Measurements from ENCODE around the gene GLS. TPM values are rescaled to one million over a fixed set of nuclear protein-coding genes. Genes with fewer than 3 reads are reported as not detected.
A peak's percentile ranks its signal among the peaks of the same experiment; 100 is the strongest.
"Not testable (repeated sequence)": the region's sequence is repeated elsewhere in the genome, so short reads cannot be mapped to it uniquely, and the experiment has no call there.

GLS gene
- total RNA-seq, 2 donors from 2014 or later = 415 to 476 TPM

DNA sequence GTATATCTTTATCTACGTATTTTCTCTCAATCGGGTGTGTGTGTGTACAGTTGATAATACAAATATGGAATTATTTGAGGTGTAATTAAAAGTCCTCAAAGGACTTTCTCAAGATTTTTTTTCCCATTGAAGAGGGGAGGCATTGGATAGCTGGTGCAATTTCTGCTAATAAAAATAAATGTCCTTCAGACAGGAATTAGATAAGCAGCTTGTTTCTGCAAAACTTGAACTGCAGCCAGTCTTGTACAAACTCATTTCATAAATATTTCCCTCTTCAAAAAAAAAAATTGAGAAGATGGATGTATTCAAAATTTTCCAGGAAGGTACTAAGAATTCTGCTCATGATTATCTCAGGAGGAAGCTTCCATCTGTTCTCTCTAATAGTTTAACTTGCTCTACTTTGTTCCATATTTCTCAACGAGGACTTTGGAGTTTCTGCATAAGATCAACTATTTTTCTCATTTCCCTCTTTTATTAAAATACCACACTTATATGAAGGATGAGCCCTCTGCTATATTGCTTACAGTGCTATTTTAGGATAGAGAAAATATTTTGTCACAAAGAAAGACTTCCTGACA lies 33.0 kb upstream of the GLS start:
- DNase-seq (ENCODE audit: low spot score) (no peak), ATAC-seq (ENCODE audit: insufficient number of reproducible peaks, low FRiP score, low read depth) (no peak)
- H3K9me3 ChIP-seq = no peaks in the 10 kb centered on the region
- H3K36me3 ChIP-seq = no peaks in the 10 kb centered on the region
- no peak overlapping the region for H3K27ac ChIP-seq
- H3K27me3 ChIP-seq (replicated peaks; ENCODE audit: insufficient read depth) = no peaks in the 10 kb centered on the region
- H3K4me1 ChIP-seq (ENCODE audit: control insufficient read depth in 1 of 2, low read depth in 2 of 2) = peaks cover 17 to 33% of the 10 kb centered on the region in 2 donors
- H3K4me3 ChIP-seq = no peak overlapping the region
- no peak for TF ChIP-seq CTCF (IDR thresholded peaks at IDR 0.05)

DNA sequence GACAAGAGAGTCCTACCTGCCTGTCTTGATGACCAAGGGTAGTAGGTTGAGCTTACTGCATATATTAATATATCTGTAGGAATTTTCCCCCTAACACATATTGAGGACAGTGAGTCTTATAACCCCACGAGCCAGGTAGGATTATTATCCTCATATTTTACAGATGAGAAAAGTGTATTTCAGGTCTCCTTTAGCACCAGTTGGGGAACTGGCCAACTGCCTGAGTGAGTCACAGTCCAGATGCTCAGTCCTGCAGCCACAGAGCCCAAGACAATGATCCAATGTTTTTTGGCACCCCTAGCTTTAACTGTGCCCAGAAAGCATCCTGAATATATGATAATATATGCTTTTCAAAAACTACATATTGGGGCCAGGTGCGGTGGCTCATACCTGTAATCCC lies 30.8 kb upstream of the GLS start:
- no peak overlapping the region for H3K4me3 ChIP-seq
- no peak overlapping the region for H3K27ac ChIP-seq
- no peaks in the 10 kb centered on the region for H3K9me3 ChIP-seq
- no peak for ATAC-seq (ENCODE audit: insufficient number of reproducible peaks, low FRiP score, low read depth)
- TF ChIP-seq CTCF (IDR thresholded peaks at IDR 0.05) = no peak
- H3K36me3 ChIP-seq = no peaks in the 10 kb centered on the region
- H3K27me3 ChIP-seq (replicated peaks; ENCODE audit: insufficient read depth) = no peaks in the 10 kb centered on the region
- DNase-seq (ENCODE audit: low spot score) = peak; percentile 31
- H3K4me1 ChIP-seq (ENCODE audit: control insufficient read depth in 1 of 2, low read depth in 2 of 2) = peaks cover 24 to 49% of the 10 kb centered on the region in 2 donors

- not testable (repeated sequence) for H3K36me3 ChIP-seq; DNase-seq (ENCODE audit: low spot score); ATAC-seq (ENCODE audit: insufficient number of reproducible peaks, low FRiP score, low read depth); H3K9me3 ChIP-seq; H3K27ac ChIP-seq; H3K27me3 ChIP-seq (replicated peaks; ENCODE audit: insufficient read depth); H3K4me3 ChIP-seq
- H3K4me1 ChIP-seq (ENCODE audit: control insufficient read depth in 1 of 2, low read depth in 2 of 2) = peaks cover 19 to 46% of the 10 kb centered on the region in 2 donors
Measured at GRCh38 chr2:190853022-190853421, 27.6 kb upstream of the GLS start.

DNA sequence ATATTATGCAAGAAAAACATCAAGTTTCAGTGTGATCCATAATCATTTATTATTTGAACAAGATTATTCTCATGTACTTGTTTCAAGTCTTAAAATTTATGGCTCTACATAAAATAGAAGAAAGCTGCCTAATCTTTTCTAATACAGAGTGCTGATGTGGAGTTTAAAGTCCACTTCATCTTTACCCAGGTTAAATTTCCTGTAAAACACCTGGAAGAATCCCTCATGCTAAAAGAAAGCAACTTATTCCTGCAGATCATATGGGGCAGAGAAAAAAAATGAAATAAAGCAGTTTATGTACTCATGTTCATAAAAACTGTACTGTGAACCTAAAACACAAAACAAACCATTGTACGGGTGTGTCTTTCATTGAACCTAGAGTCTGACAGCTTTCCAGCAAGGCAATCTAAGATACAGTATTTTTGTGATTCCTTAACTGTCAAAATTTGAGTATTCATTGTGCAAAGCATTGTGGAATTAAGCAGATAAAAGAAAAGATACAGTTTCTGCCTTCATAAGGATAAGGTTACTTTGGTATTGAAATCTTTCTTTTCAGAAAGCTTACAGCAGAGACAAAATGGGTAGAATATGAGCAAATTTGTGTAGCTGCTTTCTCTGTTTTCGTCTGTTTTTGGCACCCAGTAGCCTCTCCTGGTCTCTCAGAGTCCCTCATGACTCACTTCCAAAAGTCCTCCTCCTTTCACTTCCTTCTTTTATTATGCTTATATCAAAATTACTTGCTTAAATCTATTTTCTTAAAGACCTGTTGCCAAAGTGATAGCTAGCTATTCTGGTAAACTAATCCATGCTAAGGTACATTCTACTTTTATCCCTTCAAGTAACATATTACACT lies 26.9 kb upstream of the GLS start:
- peak overlapping the region; percentile 8 for H3K4me3 ChIP-seq
- ATAC-seq (ENCODE audit: insufficient number of reproducible peaks, low FRiP score, low read depth) (no peak), DNase-seq (ENCODE audit: low spot score) (no peak)
- H3K9me3 ChIP-seq = no peaks in the 10 kb centered on the region
- H3K27me3 ChIP-seq (replicated peaks; ENCODE audit: insufficient read depth) = no peaks in the 10 kb centered on the region
- no peaks in the 10 kb centered on the region for H3K36me3 ChIP-seq
- TF ChIP-seq CTCF (IDR thresholded peaks at IDR 0.05) = no peak
- H3K27ac ChIP-seq = peak overlapping the region; percentile 45 to 51
- peaks cover 18 to 46% of the 10 kb centered on the region in 2 donors for H3K4me1 ChIP-seq (ENCODE audit: control insufficient read depth in 1 of 2, low read depth in 2 of 2)

- H3K36me3 ChIP-seq = no peaks in the 10 kb centered on the region
- no peak overlapping the region for H3K27ac ChIP-seq
- no peak for DNase-seq (ENCODE audit: low spot score)
- H3K4me3 ChIP-seq = no peak overlapping the region
- no peak for ATAC-seq (ENCODE audit: insufficient number of reproducible peaks, low FRiP score, low read depth)
- no peaks in the 10 kb centered on the region for H3K27me3 ChIP-seq (replicated peaks; ENCODE audit: insufficient read depth)
- peaks cover 20 to 52% of the 10 kb centered on the region in 2 donors for H3K4me1 ChIP-seq (ENCODE audit: control insufficient read depth in 1 of 2, low read depth in 2 of 2)
- no peaks in the 10 kb centered on the region for H3K9me3 ChIP-seq
- no peak for TF ChIP-seq CTCF (IDR thresholded peaks at IDR 0.05)
Measured at GRCh38 chr2:190854726-190855125, 25.9 kb upstream of the GLS start.

Data from thoracic aorta (tissue), 2 donors.